OCI-LY7 (cell line): ENCODE data around the gene TSPO. TPM values are rescaled to one million over a fixed set of nuclear protein-coding genes. Genes with fewer than 3 reads are reported as not detected.

Experiments
- BruUV-seq: library from RNA; stranded (reverse); fragments of 400-500 nt; replicated peaks from 2 replicates; lab custom pipeline; 2021; lab: Mats Ljungman, UMichigan
- CTCF ChIA-PET: fragments of 300-600 bp; sonication (Branson Sonifier 250); formaldehyde crosslinking; loops from one replicate; lab custom pipeline; 2022; ENCODE audit warnings: antibody characterized with exemption; ENCODE audit not compliant: unreplicated experiment; lab: Charles Lee
- POLR2A ChIA-PET: fragments of 300-600 bp; sonication (Branson Sonifier 250); formaldehyde crosslinking; loops from one replicate; lab custom pipeline; 2022; ENCODE audit warnings: antibody characterized with exemption; lab: Charles Lee
- DNase-seq: peaks from one replicate; pipeline ENCODE4 v3.0.0-alpha.2; 2015; ENCODE audit warnings: low spot score
- H2AFZ ChIP-seq: fragments of 200-600 bp; sonication (generic), shearing (Covaris generic); 2 replicates; pipeline ENCODE4 v1.6.1; 2014; ENCODE audit warnings: mild to moderate bottlenecking, antibody characterized with exemption, low read length, moderate library complexity
- H3K27ac ChIP-seq: fragments of 200-600 bp; sonication (generic); 2 replicates; pipeline ENCODE4 v1.5.1; 2014; ENCODE audit warnings: mixed run types, low read depth, mild to moderate bottlenecking, moderate library complexity, low read length, inconsistent platforms; ENCODE audit not compliant: poor library complexity, severe bottlenecking
- H3K36me3 ChIP-seq: fragments of 200-600 bp; sonication (generic); 2 replicates; pipeline ENCODE4 v1.6.1; 2014; ENCODE audit warnings: mild to moderate bottlenecking, antibody characterized with exemption, low read length, moderate library complexity, mixed read lengths; ENCODE audit not compliant: insufficient read depth
- H3K4me1 ChIP-seq: fragments of 200-600 bp; sonication (generic); 2 replicates; pipeline ENCODE4 v1.5.1; 2014; ENCODE audit warnings: mild to moderate bottlenecking, low read length; ENCODE audit not compliant: insufficient read depth, poor library complexity, severe bottlenecking
- H3K4me2 ChIP-seq: fragments of 200-600 bp; sonication (generic); 2 replicates; pipeline ENCODE4 v1.6.1; 2014; ENCODE audit warnings: mild to moderate bottlenecking, low read length
- H3K4me3 ChIP-seq: fragments of 200-600 bp; sonication (generic); 2 replicates; pipeline ENCODE4 v1.5.1; 2014; ENCODE audit warnings: mild to moderate bottlenecking, low read depth, low read length; ENCODE audit not compliant: poor library complexity, severe bottlenecking
- H3K79me2 ChIP-seq: fragments of 200-600 bp; sonication (generic); 2 replicates; pipeline ENCODE4 v1.6.1; 2016; ENCODE audit warnings: low read depth, mild to moderate bottlenecking, low read length, moderate library complexity, mixed read lengths; ENCODE audit not compliant: insufficient read depth
- H3K9me2 ChIP-seq: fragments of 200-600 bp; sonication (generic); 2 replicates; pipeline ENCODE4 v1.6.1; 2016; ENCODE audit warnings: mild to moderate bottlenecking, low read length, mixed read lengths; ENCODE audit not compliant: insufficient read depth
- H3K9me3 ChIP-seq: fragments of 200-600 bp; sonication (generic); 2 replicates; pipeline ENCODE4 v1.6.1; 2014; ENCODE audit warnings: mild to moderate bottlenecking, mixed run types, low read length, mixed read lengths
- H4K20me1 ChIP-seq: fragments of 200-600 bp; sonication (generic); 2 replicates; pipeline ENCODE4 v1.6.1; 2014; ENCODE audit warnings: mild to moderate bottlenecking, antibody characterized with exemption, low read length, moderate library complexity, mixed read lengths; ENCODE audit not compliant: insufficient read depth
- EZH2phosphoT487 ChIP-seq: fragments of 200-600 bp; sonication (generic); IDR thresholded peaks from 2 replicates; pipeline ENCODE4 v1.6.1; 2018; ENCODE audit warnings: low read depth, borderline replicate concordance, mild to moderate bottlenecking, mixed run types, antibody characterized with exemption, low read length, moderate library complexity, mixed read lengths
- intact Hi-C: fragments of 100-400 bp; cut with micrococcal nuclease; formaldehyde crosslinking; loops from one replicate; pipeline ENCODE4 v1.10.0; 2022; ENCODE audit not compliant: unreplicated experiment
- total RNA-seq, 2 experiments: library from RNA; depleted of rRNA in 1 of 2; stranded (reverse); fragments of >200 nt in 1 of 2; shearing (Covaris generic) in 1 of 2; gene quantifications; 2 replicates each; pipeline ENCODE4 v1.2.3, GENCODE V29; 2014 to 2022
- TF ChIP-seq, protein P1 (sequence below): fragments of 200-600 bp; sonication (generic); conservative IDR thresholded peaks from 2 replicates; pipeline ENCODE4 v1.5.1; 2014; ENCODE audit warnings: mild to moderate bottlenecking, antibody characterized with exemption, low read length, moderate library complexity, mixed read lengths

TSPO gene
- total RNA-seq, 2 experiments from 2014 or later = 47.1 to 69.9 TPM

DNA sequence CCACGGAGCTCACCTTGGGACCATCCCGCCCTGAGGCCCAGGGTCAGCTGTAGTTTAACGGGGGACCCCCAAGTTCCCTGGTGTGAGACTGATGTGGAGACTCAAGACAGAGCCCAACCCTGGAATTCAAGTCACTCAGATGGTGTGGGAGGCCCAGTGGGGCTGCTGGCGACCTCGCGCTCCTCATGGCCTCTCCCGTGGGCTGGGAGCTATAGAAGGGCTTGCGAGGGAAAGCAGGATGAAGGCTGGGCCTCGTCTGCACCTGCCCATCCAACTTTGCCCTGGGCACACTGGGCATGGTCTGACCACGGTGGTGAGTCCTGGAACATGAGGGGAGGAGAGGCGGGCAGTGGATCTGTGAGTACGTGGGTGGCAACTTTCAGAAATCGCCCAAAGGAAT lies 49.2 kb downstream of the TSPO start:
- Histone ChIP-seq H3K9me2 (no peaks in the 10 kb centered on the region), H3K27ac (no peak overlapping the region), H3K9me3 (no peaks in the 10 kb centered on the region), H3K79me2 (no peaks in the 10 kb centered on the region), H3K4me2 (no peak overlapping the region), H3K4me1 (no peaks in the 10 kb centered on the region), H2AFZ (no peak overlapping the region), H3K4me3 (no peak overlapping the region), H3K36me3 (no peaks in the 10 kb centered on the region), H4K20me1 (no peaks in the 10 kb centered on the region)
- no peak for DNase-seq
- intact Hi-C loops = no loop called here
- ChIA-PET CTCF (no interaction called here), POLR2A (no interaction called here)
- TF ChIP-seq, protein P1, sequence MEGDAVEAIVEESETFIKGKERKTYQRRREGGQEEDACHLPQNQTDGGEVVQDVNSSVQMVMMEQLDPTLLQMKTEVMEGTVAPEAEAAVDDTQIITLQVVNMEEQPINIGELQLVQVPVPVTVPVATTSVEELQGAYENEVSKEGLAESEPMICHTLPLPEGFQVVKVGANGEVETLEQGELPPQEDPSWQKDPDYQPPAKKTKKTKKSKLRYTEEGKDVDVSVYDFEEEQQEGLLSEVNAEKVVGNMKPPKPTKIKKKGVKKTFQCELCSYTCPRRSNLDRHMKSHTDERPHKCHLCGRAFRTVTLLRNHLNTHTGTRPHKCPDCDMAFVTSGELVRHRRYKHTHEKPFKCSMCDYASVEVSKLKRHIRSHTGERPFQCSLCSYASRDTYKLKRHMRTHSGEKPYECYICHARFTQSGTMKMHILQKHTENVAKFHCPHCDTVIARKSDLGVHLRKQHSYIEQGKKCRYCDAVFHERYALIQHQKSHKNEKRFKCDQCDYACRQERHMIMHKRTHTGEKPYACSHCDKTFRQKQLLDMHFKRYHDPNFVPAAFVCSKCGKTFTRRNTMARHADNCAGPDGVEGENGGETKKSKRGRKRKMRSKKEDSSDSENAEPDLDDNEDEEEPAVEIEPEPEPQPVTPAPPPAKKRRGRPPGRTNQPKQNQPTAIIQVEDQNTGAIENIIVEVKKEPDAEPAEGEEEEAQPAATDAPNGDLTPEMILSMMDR = no peak
- no peak for TF ChIP-seq EZH2phosphoT487
- no TSS peak for BruUV-seq

DNA sequence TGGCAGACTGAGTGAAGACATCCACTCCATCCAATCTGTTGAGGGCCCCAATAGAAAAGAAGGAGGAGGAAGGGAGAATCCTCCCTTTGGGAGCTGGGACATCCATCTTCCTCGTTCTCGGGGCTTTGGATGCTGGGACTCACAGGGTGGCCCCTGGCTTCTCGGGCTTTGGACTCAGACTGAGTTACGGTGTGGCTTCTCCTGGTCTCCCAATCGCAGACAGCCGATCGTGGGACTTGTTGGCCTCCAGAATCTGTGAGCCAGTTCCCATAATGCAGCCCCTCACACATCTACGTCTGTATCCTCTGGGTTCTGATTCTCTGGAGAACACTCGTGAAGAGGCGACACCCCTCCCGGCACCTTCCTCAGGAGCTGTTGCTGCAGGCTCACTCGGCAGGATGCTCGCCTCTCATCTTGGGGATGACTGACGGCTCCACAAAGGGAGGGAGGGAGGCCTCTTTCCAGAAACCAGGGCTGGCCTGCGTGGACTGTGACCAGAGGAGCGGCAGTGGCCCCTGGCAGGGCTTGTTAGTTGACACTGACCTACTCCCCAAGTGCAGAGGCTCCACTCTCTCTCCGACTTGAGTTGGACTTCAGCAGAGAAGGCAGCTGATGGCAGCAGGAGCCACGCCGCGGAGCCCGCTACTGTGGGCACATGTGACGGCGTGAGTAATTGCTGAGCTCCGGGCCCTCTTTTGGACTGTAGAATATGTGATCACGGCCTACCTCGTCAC lies 50.3 kb downstream of the TSPO start:
- CTCF ChIA-PET = no interaction called here
- no peak for TF ChIP-seq EZH2phosphoT487
- TF ChIP-seq, protein P1 = no peak
- BruUV-seq = no TSS peak
- H3K27ac ChIP-seq = no peak overlapping the region
- intact Hi-C loops = no loop called here
- H3K4me1 ChIP-seq = no peaks in the 10 kb centered on the region
- H3K36me3 ChIP-seq = no peaks in the 10 kb centered on the region
- DNase-seq = no peak
- H3K9me3 ChIP-seq = no peaks in the 10 kb centered on the region
- no peaks in the 10 kb centered on the region for H3K79me2 ChIP-seq
- POLR2A ChIA-PET = interaction anchor here (0.6 kb wide), 1 partner anchor 182 kb away, joined by 3 read pairs; no protein-coding TSS in a partner anchor
- H3K4me3 ChIP-seq = no peak overlapping the region
- no peak overlapping the region for H2AFZ ChIP-seq
- H3K4me2 ChIP-seq = no peak overlapping the region
- no peaks in the 10 kb centered on the region for H4K20me1 ChIP-seq
- H3K9me2 ChIP-seq = no peaks in the 10 kb centered on the region

DNA sequence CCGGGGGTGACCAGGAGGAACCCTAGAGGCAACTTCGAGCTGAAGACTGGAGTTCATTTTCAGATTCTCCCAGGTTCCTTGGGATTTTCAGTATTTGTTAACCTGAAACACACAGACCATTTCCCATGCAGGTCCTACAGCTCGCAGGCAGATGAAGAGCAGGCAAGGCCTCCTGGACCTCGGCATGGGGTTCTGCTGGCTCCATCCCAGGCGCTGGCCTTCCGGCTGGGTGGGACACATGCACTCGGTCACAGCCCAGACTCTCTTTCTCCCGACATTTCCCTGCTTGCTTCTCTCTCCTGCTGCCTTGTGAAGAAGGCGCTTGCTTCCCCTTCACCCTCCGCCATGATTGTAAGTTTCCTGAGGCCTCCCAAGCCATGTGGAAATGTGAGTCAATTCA lies 51.0 kb downstream of the TSPO start:
- TF ChIP-seq EZH2phosphoT487 = no peak
- TF ChIP-seq, protein P1 = no peak
- Histone ChIP-seq H2AFZ (no peak overlapping the region), H3K36me3 (no peaks in the 10 kb centered on the region), H3K79me2 (no peaks in the 10 kb centered on the region), H3K4me3 (no peak overlapping the region), H3K27ac (no peak overlapping the region), H3K4me1 (no peaks in the 10 kb centered on the region), H3K9me3 (no peaks in the 10 kb centered on the region), H3K9me2 (no peaks in the 10 kb centered on the region), H3K4me2 (no peak overlapping the region), H4K20me1 (no peaks in the 10 kb centered on the region)
- no TSS peak for BruUV-seq
- ChIA-PET POLR2A (no interaction called here), CTCF (no interaction called here)
- intact Hi-C loops = no loop called here
- no peak for DNase-seq
